HepG2 (cell line): ENCODE results near the gene NXPH4. TPM values are rescaled to one million over a fixed set of nuclear protein-coding genes. Genes with fewer than 3 reads are reported as not detected.

ENCODE experiments used
- ATAC-seq: fragments of 200-7000 bp; cut with Tn5 transposase; 3 replicates; pipeline ENCODE4 v1.9.1; 2020; ENCODE audit warnings: mild to moderate bottlenecking, moderate library complexity
- BruUV-seq: library from RNA; stranded (reverse); fragments of 400-500 nt; replicated peaks from 2 replicates; lab custom pipeline; 2021; lab: Mats Ljungman, UMichigan
- CTCF ChIA-PET: fragments of 300-600 bp; formaldehyde crosslinking; extraction: SDS; loops from one replicate; lab custom pipeline; 2021; ENCODE audit warnings: low total read pairs, inconsistent platforms, low intra/inter-chr PET ratio; lab: Yijun Ruan, JAX
- POLR2A ChIA-PET: fragments of 350-600 bp; sonication (Branson Sonifier 250); formaldehyde crosslinking; loops from one replicate; lab custom pipeline; 2020; ENCODE audit warnings: antibody characterized with exemption, inconsistent platforms; lab: Yijun Ruan, JAX
- DNase-seq: peaks from one replicate; pipeline ENCODE4 v3.0.0-alpha.2; 2015; ENCODE audit warnings: low spot score
- FAIRE-seq: peaks from 3 replicates; lab custom pipeline; 2011; peaks lifted over from hg19 to GRCh38; lab: Jason Lieb, UNC
- H2AFZ ChIP-seq: one replicate; pipeline ENCODE4 v1.6.1; 2011; ENCODE audit warnings: low read length, inconsistent platforms
- H3K27ac ChIP-seq: fragments of 300-600 bp; 3 replicates; pipeline ENCODE4 v1.8.0; 2011; ENCODE audit warnings: mixed run types, mild to moderate bottlenecking, mixed read lengths, low read length, inconsistent platforms; ENCODE audit not compliant: insufficient read depth; ENCODE audit errors: extremely low read length
- H3K27me3 ChIP-seq, 2 experiments: fragments of 200-600 bp in 1 of 2; 2 replicates in 1 of 2; 3 replicates in 1 of 2; pipeline versions ENCODE4 v1.6.0 to v1.8.0; 2011; ENCODE audit warnings: low read length in 2 of 2, mild to moderate bottlenecking in 2 of 2, moderate library complexity in 2 of 2, inconsistent platforms in 1 of 2; ENCODE audit not compliant: insufficient read depth in 2 of 2, control insufficient read depth in 1 of 2
- H3K36me3 ChIP-seq, 2 experiments: fragments of 200-600 bp in 1 of 2; replicated peaks in 1 of 2; 2 replicates in 1 of 2; 3 replicates in 1 of 2; pipeline versions ENCODE4 v1.5.1 to v1.8.0; 2011; ENCODE audit warnings: low read length in 2 of 2, inconsistent platforms in 1 of 2; ENCODE audit not compliant: insufficient read depth in 2 of 2, control insufficient read depth in 1 of 2
- H3K4me1 ChIP-seq: 2 replicates; pipeline ENCODE4 v1.5.1; 2012; ENCODE audit warnings: low read length, inconsistent platforms; ENCODE audit not compliant: insufficient read depth
- H3K4me2 ChIP-seq: 2 replicates; pipeline ENCODE4 v1.6.0; 2011; ENCODE audit warnings: low read depth, low read length, inconsistent platforms
- H3K4me3 ChIP-seq, 3 experiments: fragments of 200-600 bp in 1 of 3; sonication (generic), shearing (Covaris generic) in 1 of 3; replicated peaks in 1 of 3; 2 replicates each; pipeline ENCODE4 v1.5.1; 2011 to 2016; ENCODE audit warnings: low read length in 3 of 3, inconsistent platforms in 2 of 3, low read depth in 2 of 3, mild to moderate bottlenecking in 2 of 3, control low read depth in 1 of 3, mixed read lengths in 1 of 3; ENCODE audit not compliant: insufficient read depth in 1 of 3
- H3K79me2 ChIP-seq: one replicate; pipeline ENCODE4 v1.6.1; 2011; ENCODE audit warnings: low read length, inconsistent platforms; ENCODE audit not compliant: insufficient read depth
- H3K9ac ChIP-seq: 2 replicates; pipeline ENCODE4 v1.6.0; 2011; ENCODE audit warnings: mild to moderate bottlenecking, low read depth, low read length, inconsistent platforms; ENCODE audit not compliant: insufficient read depth
- H3K9me3 ChIP-seq: 2 replicates; pipeline ENCODE4 v1.5.1; 2012; ENCODE audit warnings: mild to moderate bottlenecking, low read length
- H4K20me1 ChIP-seq: 2 replicates; pipeline ENCODE4 v1.6.0; 2011; ENCODE audit warnings: inconsistent platforms, mild to moderate bottlenecking, low read length, moderate library complexity; ENCODE audit not compliant: insufficient read depth
- ARNT ChIP-seq: fragments of 450-650 bp; IDR thresholded peaks from 2 replicates; pipeline ENCODE4 v1.6.1; 2017
- CEBPB ChIP-seq: IDR thresholded peaks from 2 replicates; pipeline ENCODE4 v1.6.1; 2011; ENCODE audit warnings: low read depth, low read length, improper control_type of control experiment, borderline replicate concordance
- CSRNP2 ChIP-seq: sonication (generic); formaldehyde crosslinking; conservative IDR thresholded peaks from 2 replicates; pipeline ENCODE4 v1.8.0; 2022; ENCODE audit warnings: low read depth, missing genetic modification reagents
- EEA1 ChIP-seq: sonication (generic); formaldehyde crosslinking; IDR thresholded peaks from 2 replicates; pipeline ENCODE4 v1.5.1; 2020; ENCODE audit warnings: mild to moderate bottlenecking, missing genetic modification reagents, borderline replicate concordance
- ELK4 ChIP-seq: sonication (generic); formaldehyde crosslinking; IDR thresholded peaks from 2 replicates; pipeline ENCODE4 v1.9.0; 2021; ENCODE audit warnings: missing genetic modification reagents, borderline replicate concordance
- GPN1 ChIP-seq: sonication (generic); formaldehyde crosslinking; IDR thresholded peaks from 2 replicates; pipeline ENCODE4 v1.5.1; 2020; ENCODE audit warnings: missing genetic modification reagents, borderline replicate concordance
- HNRNPLL ChIP-seq: fragments of 200-400 bp; formaldehyde crosslinking; IDR thresholded peaks from 2 replicates; pipeline ENCODE4 v1.6.1; 2017; ENCODE audit warnings: mild to moderate bottlenecking, low read depth, low read length; ENCODE audit not compliant: poor library complexity, severe bottlenecking
- HOXA3 ChIP-seq: sonication (generic); formaldehyde crosslinking; IDR thresholded peaks from 2 replicates; pipeline ENCODE4 v1.5.0; 2020; ENCODE audit warnings: missing genetic modification reagents
- PHB2 ChIP-seq: fragments of 450-650 bp; IDR thresholded peaks from 2 replicates; pipeline ENCODE4 v1.6.1; 2018; ENCODE audit not compliant: partially characterized antibody
- ZBTB38 ChIP-seq: sonication (generic); formaldehyde crosslinking; IDR thresholded peaks from 2 replicates; pipeline ENCODE4 v1.5.1; 2020; ENCODE audit warnings: mild to moderate bottlenecking, missing genetic modification reagents
- ZNF703 ChIP-seq: sonication (generic); formaldehyde crosslinking; IDR thresholded peaks from 2 replicates; pipeline ENCODE4 v1.5.1; 2020; ENCODE audit warnings: missing genetic modification reagents, mild to moderate bottlenecking, moderate library complexity, borderline replicate concordance
- ZZZ3 ChIP-seq: sonication (generic); formaldehyde crosslinking; IDR thresholded peaks from 2 replicates; pipeline ENCODE4 v1.4.0; 2020; ENCODE audit warnings: missing genetic modification reagents, mild to moderate bottlenecking, borderline replicate concordance
- WGBS: methylation state at CpG from one replicate; pipeline ENCODE4 v1.1.6; 2017; ENCODE audit warnings: low lambda C conversion rate; 5-methylcytosine and 5-hydroxymethylcytosine counted together
- in situ Hi-C: cut with HindIII; loops from 2 replicates; pipeline ENCODE4 v1.10.0; 2017; ENCODE audit warnings: low pct_unique_long_range_greater_than_20kb; ENCODE audit not compliant: extremely low pct_ligation_motif_present
- intact Hi-C: fragments of 100-400 bp; cut with micrococcal nuclease; formaldehyde crosslinking; loops from one replicate; pipeline ENCODE4 v1.10.0; 2022; ENCODE audit not compliant: unreplicated experiment
- polyA plus RNA-seq, 8 experiments: library from polyadenylated mRNA; depleted of rRNA in 3 of 8; stranded (reverse) in 7 of 8; unstranded in 1 of 8; fragments of >200 nt; fragmentation: Illumina TruSeq in 4 of 8; extraction: Trizol in 4 of 8; gene quantifications; 2 replicates each; pipeline versions ENCODE4 v1.2.1 to v1.2.3, GENCODE V29; 2011 to 2016; ENCODE audit warnings: low read depth in 4 of 8, missing spikeins in 1 of 8, mixed read lengths in 1 of 8; ENCODE audit not compliant: insufficient read depth in 1 of 8
- total RNA-seq, 5 experiments: library from RNA; depleted of rRNA; stranded (reverse); fragments of >200 nt; fragmentation: Illumina TruSeq; extraction: Trizol; gene quantifications; 2 replicates each; pipeline ENCODE4 v1.2.3, GENCODE V29; 2016; ENCODE audit warnings: low read depth in 1 of 5
- TF ChIP-seq, protein P1 (sequence below): sonication (generic); formaldehyde crosslinking; IDR thresholded peaks from 2 replicates; pipeline ENCODE4 v1.5.1; 2020; ENCODE audit warnings: mild to moderate bottlenecking, missing genetic modification reagents, moderate library complexity

Gene NXPH4
- total and polyA plus RNA-seq, 2 of the 13 experiments (the other 11 are each of a cell fraction or from before 2014, with no cell fraction given), result 0.13 TPM; not detected in 1

DNA sequence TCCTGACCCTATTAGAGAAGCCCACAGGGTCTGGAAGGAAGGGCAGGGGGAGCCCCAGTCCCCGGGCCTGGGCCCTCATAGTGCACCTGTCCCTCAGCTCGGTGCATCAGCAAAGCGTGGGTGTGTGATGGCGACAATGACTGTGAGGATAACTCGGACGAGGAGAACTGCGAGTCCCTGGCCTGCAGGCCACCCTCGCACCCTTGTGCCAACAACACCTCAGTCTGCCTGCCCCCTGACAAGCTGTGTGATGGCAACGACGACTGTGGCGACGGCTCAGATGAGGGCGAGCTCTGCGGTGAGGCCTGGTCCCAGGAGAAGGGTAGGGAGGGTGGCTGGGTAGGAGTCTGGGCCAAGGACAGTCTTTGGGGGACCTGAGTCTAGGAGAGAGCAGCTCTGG, 42.9 kb upstream of the NXPH4 start (continued):
- TF ChIP-seq ELK4 (CRISPR knock-in tag) (no peak), PHB2 (no peak), ZNF703 (CRISPR knock-in tag) (no peak), EEA1 (CRISPR knock-in tag) (no peak)

DNA sequence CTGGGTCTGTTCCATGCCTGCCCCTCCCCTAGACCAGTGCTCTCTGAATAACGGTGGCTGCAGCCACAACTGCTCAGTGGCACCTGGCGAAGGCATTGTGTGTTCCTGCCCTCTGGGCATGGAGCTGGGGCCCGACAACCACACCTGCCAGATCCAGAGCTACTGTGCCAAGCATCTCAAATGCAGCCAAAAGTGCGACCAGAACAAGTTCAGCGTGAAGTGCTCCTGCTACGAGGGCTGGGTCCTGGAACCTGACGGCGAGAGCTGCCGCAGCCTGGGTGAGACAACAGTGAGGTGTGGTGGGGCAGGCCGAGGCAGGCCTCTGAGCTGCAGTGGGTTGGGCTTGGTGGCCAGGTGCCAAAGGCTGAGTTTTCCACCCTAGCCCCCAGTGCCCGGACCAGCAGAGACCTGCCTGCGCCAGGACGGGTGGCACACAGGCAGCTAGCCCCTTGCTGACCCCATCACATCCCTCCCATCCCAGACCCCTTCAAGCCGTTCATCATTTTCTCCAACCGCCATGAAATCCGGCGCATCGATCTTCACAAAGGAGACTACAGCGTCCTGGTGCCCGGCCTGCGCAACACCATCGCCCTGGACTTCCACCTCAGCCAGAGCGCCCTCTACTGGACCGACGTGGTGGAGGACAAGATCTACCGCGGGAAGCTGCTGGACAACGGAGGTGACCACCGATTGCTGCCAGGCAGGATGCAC, 41.0 kb upstream of the NXPH4 start:
- H3K79me2 ChIP-seq, result no peaks in the 10 kb centered on the region
- 91% methylated on average over 23 of the region's 29 CpGs for WGBS
- no peak overlapping the region for H2AFZ ChIP-seq
- no peaks in the 10 kb centered on the region for H3K9me3 ChIP-seq
- no peak overlapping the region for H3K9ac ChIP-seq
- 0 out of 2 replicates have a peak, but pooled peaks cover 5% of the 10 kb centered on the region for H3K4me1 ChIP-seq
- no peaks in the 10 kb centered on the region for H3K27me3 ChIP-seq
- no peak overlapping the region for H3K4me3 ChIP-seq
- peak; percentile 19 for ATAC-seq
- no peak overlapping the region for H3K27ac ChIP-seq
- no peak overlapping the region for H3K4me2 ChIP-seq
- in situ Hi-C loops (loop anchor here (5.0 kb wide), 1 partner anchor 43 kb away; no protein-coding TSS in a partner anchor), intact Hi-C loops (no loop called here)
- ChIA-PET CTCF (interaction anchor here (0.6 to 2.5 kb wide), 3 partner anchors 48 to 106 kb away, joined by 3 to 28 read pairs (median 9); partner anchors contain the start of gene LRP1), POLR2A (interaction anchor here (0.9 to 2.1 kb wide), 6 partner anchors 27 to 64 kb away, joined by 3 to 17 read pairs (median 6); partner anchors contain the start of gene LRP1)
- FAIRE-seq, result no peak
- H4K20me1 ChIP-seq, result no peaks in the 10 kb centered on the region; the same call in 1 of the 2 replicates
- DNase-seq, result peak; percentile 39
- H3K36me3 ChIP-seq, result peaks cover 51 to 87% of the 10 kb centered on the region in 2 experiments
- BruUV-seq, result no TSS peak
- TF ChIP-seq CEBPB (peak; percentile 7; the same call in 1 of the 2 replicates), HOXA3 (CRISPR knock-in tag) (peak; percentile 53), ZBTB38 (peak; percentile 100), CSRNP2 (CRISPR knock-in tag) (no peak), GPN1 (CRISPR knock-in tag) (no peak), ZZZ3 (CRISPR knock-in tag) (no peak), ARNT (no peak), HNRNPLL (no peak)
- TF ChIP-seq, protein P1, sequence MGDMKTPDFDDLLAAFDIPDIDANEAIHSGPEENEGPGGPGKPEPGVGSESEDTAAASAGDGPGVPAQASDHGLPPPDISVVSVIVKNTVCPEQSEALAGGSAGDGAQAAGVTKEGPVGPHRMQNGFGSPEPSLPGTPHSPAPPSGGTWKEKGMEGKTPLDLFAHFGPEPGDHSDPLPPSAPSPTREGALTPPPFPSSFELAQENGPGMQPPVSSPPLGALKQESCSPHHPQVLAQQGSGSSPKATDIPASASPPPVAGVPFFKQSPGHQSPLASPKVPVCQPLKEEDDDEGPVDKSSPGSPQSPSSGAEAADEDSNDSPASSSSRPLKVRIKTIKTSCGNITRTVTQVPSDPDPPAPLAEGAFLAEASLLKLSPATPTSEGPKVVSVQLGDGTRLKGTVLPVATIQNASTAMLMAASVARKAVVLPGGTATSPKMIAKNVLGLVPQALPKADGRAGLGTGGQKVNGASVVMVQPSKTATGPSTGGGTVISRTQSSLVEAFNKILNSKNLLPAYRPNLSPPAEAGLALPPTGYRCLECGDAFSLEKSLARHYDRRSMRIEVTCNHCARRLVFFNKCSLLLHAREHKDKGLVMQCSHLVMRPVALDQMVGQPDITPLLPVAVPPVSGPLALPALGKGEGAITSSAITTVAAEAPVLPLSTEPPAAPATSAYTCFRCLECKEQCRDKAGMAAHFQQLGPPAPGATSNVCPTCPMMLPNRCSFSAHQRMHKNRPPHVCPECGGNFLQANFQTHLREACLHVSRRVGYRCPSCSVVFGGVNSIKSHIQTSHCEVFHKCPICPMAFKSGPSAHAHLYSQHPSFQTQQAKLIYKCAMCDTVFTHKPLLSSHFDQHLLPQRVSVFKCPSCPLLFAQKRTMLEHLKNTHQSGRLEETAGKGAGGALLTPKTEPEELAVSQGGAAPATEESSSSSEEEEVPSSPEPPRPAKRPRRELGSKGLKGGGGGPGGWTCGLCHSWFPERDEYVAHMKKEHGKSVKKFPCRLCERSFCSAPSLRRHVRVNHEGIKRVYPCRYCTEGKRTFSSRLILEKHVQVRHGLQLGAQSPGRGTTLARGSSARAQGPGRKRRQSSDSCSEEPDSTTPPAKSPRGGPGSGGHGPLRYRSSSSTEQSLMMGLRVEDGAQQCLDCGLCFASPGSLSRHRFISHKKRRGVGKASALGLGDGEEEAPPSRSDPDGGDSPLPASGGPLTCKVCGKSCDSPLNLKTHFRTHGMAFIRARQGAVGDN, result peak; percentile 59
